ENCODE measurements around the gene PITPNB. TPM values are rescaled to one million over a fixed set of nuclear protein-coding genes. Genes with fewer than 3 reads are reported as not detected.

Gene PITPNB
- total RNA-seq, 2 donors from 2014 or later: 59.6 to 68.2 TPM

DNA sequence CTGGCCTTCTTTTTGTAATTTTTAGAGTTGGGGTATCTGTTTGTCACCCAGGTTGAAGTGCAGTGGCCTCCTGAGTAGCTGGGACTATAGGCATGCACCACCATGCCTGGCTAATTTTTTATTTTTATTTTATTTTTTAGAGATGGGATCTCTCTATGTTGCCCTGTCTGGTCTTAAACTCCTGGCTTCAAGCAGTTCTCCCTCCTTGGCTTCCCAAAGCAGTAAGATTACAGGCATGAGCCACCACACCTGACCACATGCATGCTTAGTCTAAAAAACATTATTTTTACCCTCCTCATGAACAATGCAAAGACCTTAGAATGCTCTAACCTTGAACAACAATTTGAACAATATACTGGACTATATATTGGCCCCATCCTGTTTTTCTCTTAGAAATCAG, 22.1 kb upstream of the PITPNB start:
- H3K4me3 Mint-ChIP-seq: no peak overlapping the region
- H3K9ac ChIP-seq (ENCODE audit: extremely low read depth, low read length, poor library complexity, severe bottlenecking): no peak overlapping the region
- no peak overlapping the region for H3K27ac ChIP-seq (ENCODE audit: low read depth, low read length)
- H3K27ac Mint-ChIP-seq: no peak overlapping the region
- H3K36me3 ChIP-seq (ENCODE audit: control insufficient read depth, insufficient read depth, low read length): peaks cover 16% of the 10 kb centered on the region
- H3K4me1 ChIP-seq (ENCODE audit: control insufficient read depth, insufficient read depth, low read length): no peaks in the 10 kb centered on the region
- H3K4me1 Mint-ChIP-seq: no peaks in the 10 kb centered on the region
- no peak overlapping the region for H3K4me3 ChIP-seq (ENCODE audit: low read length)
- DNase-seq: no peak
- H3K9me3 Mint-ChIP-seq: no peaks in the 10 kb centered on the region
- H3K27me3 ChIP-seq (ENCODE audit: control insufficient read depth, insufficient read depth, low read length, poor library complexity, severe bottlenecking): no peaks in the 10 kb centered on the region
- TF ChIP-seq, protein P1, sequence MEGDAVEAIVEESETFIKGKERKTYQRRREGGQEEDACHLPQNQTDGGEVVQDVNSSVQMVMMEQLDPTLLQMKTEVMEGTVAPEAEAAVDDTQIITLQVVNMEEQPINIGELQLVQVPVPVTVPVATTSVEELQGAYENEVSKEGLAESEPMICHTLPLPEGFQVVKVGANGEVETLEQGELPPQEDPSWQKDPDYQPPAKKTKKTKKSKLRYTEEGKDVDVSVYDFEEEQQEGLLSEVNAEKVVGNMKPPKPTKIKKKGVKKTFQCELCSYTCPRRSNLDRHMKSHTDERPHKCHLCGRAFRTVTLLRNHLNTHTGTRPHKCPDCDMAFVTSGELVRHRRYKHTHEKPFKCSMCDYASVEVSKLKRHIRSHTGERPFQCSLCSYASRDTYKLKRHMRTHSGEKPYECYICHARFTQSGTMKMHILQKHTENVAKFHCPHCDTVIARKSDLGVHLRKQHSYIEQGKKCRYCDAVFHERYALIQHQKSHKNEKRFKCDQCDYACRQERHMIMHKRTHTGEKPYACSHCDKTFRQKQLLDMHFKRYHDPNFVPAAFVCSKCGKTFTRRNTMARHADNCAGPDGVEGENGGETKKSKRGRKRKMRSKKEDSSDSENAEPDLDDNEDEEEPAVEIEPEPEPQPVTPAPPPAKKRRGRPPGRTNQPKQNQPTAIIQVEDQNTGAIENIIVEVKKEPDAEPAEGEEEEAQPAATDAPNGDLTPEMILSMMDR (conservative IDR thresholded peaks at IDR 0.05): no peak
- H3K27me3 Mint-ChIP-seq (ENCODE audit: insufficient read depth): no peaks in the 10 kb centered on the region
- peaks cover 15% of the 10 kb centered on the region for H3K36me3 Mint-ChIP-seq (ENCODE audit: low read depth)
- no peaks in the 10 kb centered on the region for H3K9me3 ChIP-seq (ENCODE audit: control insufficient read depth, low read length)

DNA sequence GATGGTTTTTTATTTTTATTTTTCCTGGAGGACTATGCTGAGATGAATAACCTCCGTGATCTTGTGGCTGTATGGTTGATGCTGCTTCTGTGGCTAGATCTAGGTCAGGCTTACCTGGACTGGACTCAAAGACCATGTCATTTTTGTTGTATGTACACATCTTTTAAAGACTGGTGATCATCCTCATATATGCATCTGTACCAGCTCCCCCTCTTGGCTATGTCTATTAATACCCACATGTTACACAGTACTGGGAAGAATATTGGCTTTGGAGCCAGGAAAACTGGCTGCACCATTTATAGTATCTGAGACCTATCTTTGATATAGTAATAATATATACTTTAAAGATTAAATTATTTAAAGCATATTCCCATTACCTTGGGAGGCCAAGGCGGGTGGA, 18.4 kb upstream of the PITPNB start:
- no peak overlapping the region for H3K4me3 Mint-ChIP-seq
- no peak overlapping the region for H3K27ac ChIP-seq (ENCODE audit: low read depth, low read length)
- peaks cover 5% of the 10 kb centered on the region for H3K9me3 Mint-ChIP-seq
- peaks cover 20% of the 10 kb centered on the region for H3K9me3 ChIP-seq (ENCODE audit: control insufficient read depth, low read length)
- no peaks in the 10 kb centered on the region for H3K27me3 Mint-ChIP-seq (ENCODE audit: insufficient read depth)
- 100% methylated on average over 1 to 2 of the region's 2 CpGs for WGBS, 2 experiments (ENCODE audit: insufficient coverage in 1 of 2, insufficient read length in 1 of 2)
- no peak overlapping the region for H3K27ac Mint-ChIP-seq
- H3K36me3 Mint-ChIP-seq (ENCODE audit: low read depth): peaks cover 36% of the 10 kb centered on the region
- no peak overlapping the region for H3K4me3 ChIP-seq (ENCODE audit: low read length)
- DNase-seq: no peak
- H3K4me1 Mint-ChIP-seq: no peaks in the 10 kb centered on the region
- H3K27me3 ChIP-seq (ENCODE audit: control insufficient read depth, insufficient read depth, low read length, poor library complexity, severe bottlenecking): no peaks in the 10 kb centered on the region
- H3K4me1 ChIP-seq (ENCODE audit: control insufficient read depth, insufficient read depth, low read length): no peaks in the 10 kb centered on the region
- TF ChIP-seq, protein P1 (conservative IDR thresholded peaks at IDR 0.05): no peak
- peaks cover 41% of the 10 kb centered on the region for H3K36me3 ChIP-seq (ENCODE audit: control insufficient read depth, insufficient read depth, low read length)
- no peak overlapping the region for H3K9ac ChIP-seq (ENCODE audit: extremely low read depth, low read length, poor library complexity, severe bottlenecking)

DNA sequence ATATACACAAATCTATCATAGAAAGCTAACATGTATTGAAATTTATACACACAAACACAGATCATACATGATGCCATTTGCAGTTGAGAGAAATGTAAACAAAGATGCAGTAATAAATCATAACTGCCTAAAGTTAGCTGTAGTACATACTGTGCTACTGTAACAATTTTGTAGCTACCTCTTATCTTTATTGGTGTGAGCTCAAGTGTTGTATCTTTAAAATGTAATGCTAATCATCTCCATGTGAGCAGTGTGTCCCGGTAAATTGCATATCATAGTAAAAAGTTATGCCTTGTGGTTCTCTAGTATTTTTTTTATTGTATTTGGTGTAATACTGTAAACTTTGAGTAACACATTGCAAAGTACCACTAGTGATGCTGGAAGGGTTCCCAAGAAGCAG, 16.8 kb upstream of the PITPNB start:
- WGBS, 2 experiments (ENCODE audit: insufficient coverage in 1 of 2, insufficient read length in 1 of 2): 90 to 100% methylated on average over 1 of the region's 1 CpG
- Histone ChIP-seq H3K36me3 (ENCODE audit: control insufficient read depth, insufficient read depth, low read length) (peaks cover 35% of the 10 kb centered on the region), H3K27me3 (ENCODE audit: control insufficient read depth, insufficient read depth, low read length, poor library complexity, severe bottlenecking) (no peaks in the 10 kb centered on the region), H3K9me3 (ENCODE audit: control insufficient read depth, low read length) (peaks cover 20% of the 10 kb centered on the region), H3K4me1 (ENCODE audit: control insufficient read depth, insufficient read depth, low read length) (no peaks in the 10 kb centered on the region), H3K9ac (ENCODE audit: extremely low read depth, low read length, poor library complexity, severe bottlenecking) (no peak overlapping the region), H3K27ac (ENCODE audit: low read depth, low read length) (no peak overlapping the region), H3K4me3 (ENCODE audit: low read length) (no peak overlapping the region)
- Mint-ChIP-seq H3K4me3 (no peak overlapping the region), H3K4me1 (no peaks in the 10 kb centered on the region), H3K9me3 (peaks cover 5% of the 10 kb centered on the region), H3K27ac (no peak overlapping the region), H3K36me3 (ENCODE audit: low read depth) (peaks cover 30% of the 10 kb centered on the region), H3K27me3 (ENCODE audit: insufficient read depth) (no peaks in the 10 kb centered on the region)
- no peak for DNase-seq
- TF ChIP-seq, protein P1 (conservative IDR thresholded peaks at IDR 0.05): no peak
